H9 (cell line): ENCODE measurements around the gene ITGA8. TPM values are rescaled to one million over a fixed set of nuclear protein-coding genes. Genes with fewer than 3 reads are reported as not detected.
A peak's percentile ranks its signal among the peaks of the same experiment; 100 is the strongest.

Source experiments
- DNase-seq: peaks from one replicate; pipeline ENCODE4 v3.0.0-alpha.2; 2017
- H2AFZ ChIP-seq: one replicate; pipeline ENCODE4 v1.6.1; 2013; ENCODE audit warnings: mild to moderate bottlenecking, low read length, control low read depth, moderate library complexity
- H2AK5ac ChIP-seq: 2 replicates; pipeline ENCODE4 v1.6.1; 2013; ENCODE audit warnings: low read length, control low read depth, mixed read lengths; ENCODE audit not compliant: insufficient read length
- H2BK120ac ChIP-seq: one replicate; pipeline ENCODE4 v1.6.1; 2013; ENCODE audit warnings: low read depth, mild to moderate bottlenecking, low read length, control low read depth, inconsistent platforms; ENCODE audit not compliant: poor library complexity, severe bottlenecking
- H2BK12ac ChIP-seq: 2 replicates; pipeline ENCODE4 v1.6.1; 2013; ENCODE audit warnings: low read length, control low read depth, mixed read lengths, low read depth; ENCODE audit not compliant: insufficient read length
- H2BK15ac ChIP-seq: 2 replicates; pipeline ENCODE4 v1.6.1; 2013; ENCODE audit warnings: low read depth, low read length, control low read depth
- H2BK20ac ChIP-seq: one replicate; pipeline ENCODE4 v1.6.1; 2013; ENCODE audit warnings: low read depth, mild to moderate bottlenecking, low read length, control low read depth, inconsistent platforms; ENCODE audit not compliant: poor library complexity, severe bottlenecking
- H2BK5ac ChIP-seq: 2 replicates; pipeline ENCODE4 v1.6.1; 2013; ENCODE audit warnings: low read length, control low read depth, mixed read lengths; ENCODE audit not compliant: insufficient read length
- H3K14ac ChIP-seq: 2 replicates; pipeline ENCODE4 v1.6.1; 2013; ENCODE audit warnings: low read length, control low read depth; ENCODE audit not compliant: insufficient read depth
- H3K18ac ChIP-seq: 2 replicates; pipeline ENCODE4 v1.6.1; 2013; ENCODE audit warnings: low read depth, mild to moderate bottlenecking, mixed read lengths, low read length, control low read depth; ENCODE audit not compliant: insufficient read length
- H3K23ac ChIP-seq: 2 replicates; pipeline ENCODE4 v1.6.1; 2013; ENCODE audit warnings: low read length, control low read depth, mixed read lengths, low read depth; ENCODE audit not compliant: insufficient read length
- H3K23me2 ChIP-seq: 2 replicates; pipeline ENCODE4 v1.6.1; 2013; ENCODE audit warnings: low read depth, mild to moderate bottlenecking, mixed read lengths, low read length, control low read depth; ENCODE audit not compliant: insufficient read length, poor library complexity, severe bottlenecking
- H3K27ac ChIP-seq: 2 replicates; pipeline ENCODE4 v1.5.1; 2013; ENCODE audit warnings: low read length, control low read depth, mixed read lengths, low read depth; ENCODE audit not compliant: insufficient read length
- H3K27me3 ChIP-seq: 2 replicates; pipeline ENCODE4 v1.6.1; 2013; ENCODE audit warnings: low read length, control low read depth, inconsistent platforms; ENCODE audit not compliant: insufficient read depth
- H3K4ac ChIP-seq: 2 replicates; pipeline ENCODE4 v1.6.1; 2013; ENCODE audit warnings: low read depth, mild to moderate bottlenecking, control low read depth, inconsistent platforms, low read length, moderate library complexity
- H3K4me1 ChIP-seq: 2 replicates; pipeline ENCODE4 v1.6.1; 2013; ENCODE audit warnings: low read length, control low read depth, inconsistent platforms; ENCODE audit not compliant: insufficient read depth
- H3K4me2 ChIP-seq: 2 replicates; pipeline ENCODE4 v1.6.1; 2013; ENCODE audit warnings: low read length, control low read depth, mixed read lengths; ENCODE audit not compliant: insufficient read length, insufficient read depth
- H3K56ac ChIP-seq: 2 replicates; pipeline ENCODE4 v1.6.1; 2013; ENCODE audit warnings: low read depth, mild to moderate bottlenecking, mixed read lengths, low read length, control low read depth; ENCODE audit not compliant: insufficient read length
- H3K79me1 ChIP-seq: 2 replicates; pipeline ENCODE4 v1.6.1; 2013; ENCODE audit warnings: low read depth, mild to moderate bottlenecking, moderate library complexity, low read length, control low read depth, inconsistent platforms; ENCODE audit not compliant: insufficient read depth, poor library complexity, severe bottlenecking
- H3K79me2 ChIP-seq: 2 replicates; pipeline ENCODE4 v1.6.1; 2013; ENCODE audit warnings: low read length, control low read depth, inconsistent platforms; ENCODE audit not compliant: insufficient read depth
- H3K9ac ChIP-seq: 2 replicates; pipeline ENCODE4 v1.6.1; 2013; ENCODE audit warnings: low read length, control low read depth, mixed read lengths; ENCODE audit not compliant: insufficient read length; ENCODE audit errors: extremely low read depth
- H3K9me3 ChIP-seq: one replicate; pipeline ENCODE4 v1.6.1; 2013; ENCODE audit warnings: low read depth, low read length, inconsistent platforms; ENCODE audit not compliant: control insufficient read depth
- H3T11ph ChIP-seq: one replicate; pipeline ENCODE4 v1.6.1; 2013; ENCODE audit warnings: mild to moderate bottlenecking, low read length, control low read depth, inconsistent platforms
- H4K20me1 ChIP-seq: one replicate; pipeline ENCODE4 v1.6.1; 2013; ENCODE audit not compliant: control insufficient read depth, insufficient read length, insufficient read depth
- H4K5ac ChIP-seq: 2 replicates; pipeline ENCODE4 v1.6.1; 2013; ENCODE audit warnings: low read depth, mild to moderate bottlenecking, mixed read lengths, low read length, control low read depth; ENCODE audit not compliant: insufficient read length
- H4K8ac ChIP-seq: replicated peaks from 2 replicates; pipeline ENCODE4 v1.6.1; 2013; ENCODE audit warnings: low read length, control low read depth, mixed read lengths, low read depth; ENCODE audit not compliant: insufficient read length
- H4K91ac ChIP-seq: 2 replicates; pipeline ENCODE4 v1.6.1; 2013; ENCODE audit warnings: low read depth, mild to moderate bottlenecking, moderate library complexity, mixed read lengths, low read length, control low read depth; ENCODE audit not compliant: insufficient read length
- H3K27ac Mint-ChIP-seq, 3 experiments: 2 replicates in 2 of 3; 3 replicates in 1 of 3; pipeline ENCODE4 v1.8.0; 2020 to 2021; ENCODE audit warnings: mixed read lengths in 3 of 3, mild to moderate bottlenecking in 1 of 3, moderate library complexity in 1 of 3
- H3K27me3 Mint-ChIP-seq: 2 replicates; pipeline ENCODE4 v1.8.0; 2021; ENCODE audit warnings: low read depth, mild to moderate bottlenecking, moderate library complexity, mixed read lengths
- H3K36me3 Mint-ChIP-seq, 3 experiments: 2 replicates in 2 of 3; 3 replicates in 1 of 3; pipeline ENCODE4 v1.8.0; 2020 to 2021; ENCODE audit warnings: low read depth in 3 of 3, mixed read lengths in 3 of 3; ENCODE audit not compliant: insufficient read depth in 1 of 3
- H3K4me1 Mint-ChIP-seq, 2 experiments: 2 replicates each; pipeline ENCODE4 v1.8.0; 2020; ENCODE audit warnings: mixed read lengths in 2 of 2
- H3K4me3 Mint-ChIP-seq, 2 experiments: 2 replicates in 1 of 2; 3 replicates in 1 of 2; pipeline ENCODE4 v1.8.0; 2020 to 2021; ENCODE audit warnings: mild to moderate bottlenecking in 2 of 2, mixed read lengths in 2 of 2, moderate library complexity in 1 of 2
- H3K9me3 Mint-ChIP-seq, 2 experiments: 2 replicates in 1 of 2; 3 replicates in 1 of 2; pipeline ENCODE4 v1.8.0; 2020; ENCODE audit warnings: mild to moderate bottlenecking in 2 of 2, mixed read lengths in 2 of 2, moderate library complexity in 1 of 2
- WGBS: extraction: QIAGEN DNeasy Blood & Tissue Kit; methylation state at CpG from one replicate; pipeline ENCODE4 v1.1.7; 2013; ENCODE audit warnings: missing lambda C conversion rate, low lambda C conversion rate, mixed read lengths; ENCODE audit not compliant: insufficient read length; ENCODE audit errors: extremely low coverage; 5-methylcytosine and 5-hydroxymethylcytosine counted together
- total RNA-seq: library from RNA; stranded (reverse); gene quantifications from 2 replicates; pipeline ENCODE4 v1.2.1, GENCODE V29; 2021
- TF ChIP-seq, protein P1 (sequence below): fragments of 200-600 bp; sonication (generic); conservative IDR thresholded peaks from 3 replicates; pipeline ENCODE4 v1.8.0; 2021; ENCODE audit warnings: antibody characterized with exemption, mild to moderate bottlenecking

The ITGA8 gene
- total RNA-seq, 1 experiment from 2014 or later, result not detected

DNA sequence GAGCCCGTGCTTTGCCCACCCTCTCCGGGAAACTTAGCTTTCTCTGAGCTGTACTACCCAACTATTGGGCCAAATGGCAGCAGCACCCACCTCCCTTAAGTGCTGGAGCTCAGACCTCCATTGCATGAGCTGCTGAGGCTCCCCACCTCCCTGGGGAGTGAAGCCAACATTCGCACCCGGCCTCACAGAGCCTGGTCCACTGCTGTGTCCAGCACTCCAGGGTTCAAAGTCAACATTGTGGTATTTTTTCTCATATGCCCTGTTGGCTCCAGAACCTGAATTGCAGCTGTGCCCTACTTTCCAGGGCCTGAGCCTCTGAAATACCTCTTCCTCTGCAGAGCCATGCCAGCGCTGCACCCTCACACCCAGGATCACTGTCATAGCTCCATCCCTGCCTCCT is 29.7 kb downstream of the ITGA8 start:
- Histone ChIP-seq H3K18ac (no peak overlapping the region), H3T11ph (no peak overlapping the region), H2BK12ac (no peak overlapping the region), H3K9me3 (no peaks in the 10 kb centered on the region), H2BK15ac (no peak overlapping the region), H4K5ac (peak overlapping the region; percentile 57), H2BK5ac (no peak overlapping the region), H3K79me2 (no peaks in the 10 kb centered on the region), H3K27me3 (no peaks in the 10 kb centered on the region), H4K91ac (no peak overlapping the region), H3K4me1 (no peaks in the 10 kb centered on the region), H4K20me1 (no peaks in the 10 kb centered on the region), H3K4me2 (no peak overlapping the region), H2AK5ac (no peak overlapping the region), H4K8ac (no peak overlapping the region), H3K14ac (no peak overlapping the region; the same call in 1 of the 2 replicates), H2BK120ac (no peak overlapping the region), H2AFZ (no peak overlapping the region), H3K23ac (no peak overlapping the region), H3K79me1 (no peaks in the 10 kb centered on the region), H3K9ac (no peak overlapping the region), H3K23me2 (no peaks in the 10 kb centered on the region), H3K56ac (no peak overlapping the region), H2BK20ac (no peak overlapping the region), H3K27ac (no peak overlapping the region), H3K4ac (no peak overlapping the region)
- H3K4me1 Mint-ChIP-seq, result no peaks in the 10 kb centered on the region
- DNase-seq, result no peak
- no CpG with 5 or more reads among the region's 5 CpGs for WGBS
- H3K4me3 Mint-ChIP-seq, result no peak overlapping the region
- H3K27ac Mint-ChIP-seq, result peak overlapping the region in 1 of 3 experiments; percentile 27; a peak in 2 of 7 replicates
- H3K36me3 Mint-ChIP-seq, result no peaks in the 10 kb centered on the region; a peak in 1 of 7 replicates
- H3K27me3 Mint-ChIP-seq, result peaks cover 3% of the 10 kb centered on the region; the same call in 1 of the 2 replicates
- no peaks in the 10 kb centered on the region for H3K9me3 Mint-ChIP-seq
- TF ChIP-seq, protein P1, sequence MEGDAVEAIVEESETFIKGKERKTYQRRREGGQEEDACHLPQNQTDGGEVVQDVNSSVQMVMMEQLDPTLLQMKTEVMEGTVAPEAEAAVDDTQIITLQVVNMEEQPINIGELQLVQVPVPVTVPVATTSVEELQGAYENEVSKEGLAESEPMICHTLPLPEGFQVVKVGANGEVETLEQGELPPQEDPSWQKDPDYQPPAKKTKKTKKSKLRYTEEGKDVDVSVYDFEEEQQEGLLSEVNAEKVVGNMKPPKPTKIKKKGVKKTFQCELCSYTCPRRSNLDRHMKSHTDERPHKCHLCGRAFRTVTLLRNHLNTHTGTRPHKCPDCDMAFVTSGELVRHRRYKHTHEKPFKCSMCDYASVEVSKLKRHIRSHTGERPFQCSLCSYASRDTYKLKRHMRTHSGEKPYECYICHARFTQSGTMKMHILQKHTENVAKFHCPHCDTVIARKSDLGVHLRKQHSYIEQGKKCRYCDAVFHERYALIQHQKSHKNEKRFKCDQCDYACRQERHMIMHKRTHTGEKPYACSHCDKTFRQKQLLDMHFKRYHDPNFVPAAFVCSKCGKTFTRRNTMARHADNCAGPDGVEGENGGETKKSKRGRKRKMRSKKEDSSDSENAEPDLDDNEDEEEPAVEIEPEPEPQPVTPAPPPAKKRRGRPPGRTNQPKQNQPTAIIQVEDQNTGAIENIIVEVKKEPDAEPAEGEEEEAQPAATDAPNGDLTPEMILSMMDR, result no peak
